Fibroblast of skin of scalp (primary cell): ENCODE data around the gene OCLN. TPM values are rescaled to one million over a fixed set of nuclear protein-coding genes. Genes with fewer than 3 reads are reported as not detected.
A peak's percentile ranks its signal among the peaks of the same experiment; 100 is the strongest.
"Not testable (repeated sequence)": the region's sequence is repeated elsewhere in the genome, so short reads cannot be mapped to it uniquely, and the experiment has no call there.

Experiments
- DNase-seq: peaks from one replicate; pipeline ENCODE4 v3.0.0-alpha.2; 2013
- polyA plus RNA-seq, 2 experiments: library from polyadenylated mRNA; unstranded; fragments of 120-200 nt; gene quantifications; one replicate each; pipeline ENCODE4 v1.2.1, GENCODE V29; 2013; ENCODE audit not compliant: insufficient read length in 2 of 2

Gene OCLN
- 0.66 TPM for polyA plus RNA-seq (2013, experiment 1 of 2; ENCODE audit: insufficient read length)
- 0.87 TPM for polyA plus RNA-seq (2013, experiment 2 of 2; ENCODE audit: insufficient read length)

- DNase-seq: no peak
These were observed at the start of gene OCLN for GRCh38 chr5:69492391-69492922. OCLN (plus strand) TSS chr5:69492790; CDS start chr5:69504245, 11,455 bp downstream.

- no peak for DNase-seq
These were observed 48.3 kb upstream of the OCLN start for GRCh38 chr5:69444127-69444754.

DNA sequence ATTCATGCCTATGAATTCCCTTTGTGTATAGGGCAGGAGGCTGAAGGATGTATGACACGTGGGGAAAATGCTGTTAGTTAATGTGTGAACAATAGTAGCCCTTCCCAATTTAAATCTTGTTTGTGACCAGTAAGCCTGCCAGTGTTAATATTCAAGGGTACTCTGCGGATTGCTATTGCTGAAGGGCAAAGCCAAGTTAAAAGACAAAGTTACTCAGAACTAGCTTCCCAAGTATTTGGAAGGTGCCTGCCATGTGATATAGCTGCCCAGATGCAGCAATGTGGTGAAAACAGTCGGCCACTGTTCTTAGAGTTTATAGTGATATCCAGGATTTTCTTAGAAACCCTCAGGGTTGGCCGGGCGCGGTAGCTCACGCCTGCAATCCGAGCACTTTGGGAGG lies 43.1 kb upstream of the OCLN start:
- no peak for DNase-seq

DNA sequence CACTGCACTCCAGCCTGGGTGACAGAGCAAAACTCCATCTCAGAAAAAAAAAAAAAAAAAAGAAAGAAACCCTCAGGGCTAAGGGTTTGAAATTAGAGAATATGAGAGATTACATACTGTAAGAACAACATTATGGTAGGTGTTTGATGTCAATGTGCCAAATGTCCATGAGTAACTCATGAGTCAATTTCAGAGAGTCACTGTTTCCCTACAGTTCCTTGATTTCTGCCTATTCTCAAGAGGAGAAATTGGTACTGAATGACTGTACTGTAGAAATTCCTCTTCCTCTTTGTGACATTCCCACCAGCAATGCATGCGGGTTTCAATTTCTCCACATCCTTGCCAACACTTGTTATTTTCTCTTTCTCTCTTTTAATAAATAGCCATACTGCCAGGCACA lies 42.5 kb upstream of the OCLN start:
- DNase-seq: peak; percentile 72

GRCh38 chr5:69450527-69450926 lies 42.1 kb upstream of the OCLN start:
- not testable (repeated sequence) for DNase-seq

GRCh38 chr5:69451941-69452647 lies 40.5 kb upstream of the OCLN start:
- DNase-seq: no peak

DNA sequence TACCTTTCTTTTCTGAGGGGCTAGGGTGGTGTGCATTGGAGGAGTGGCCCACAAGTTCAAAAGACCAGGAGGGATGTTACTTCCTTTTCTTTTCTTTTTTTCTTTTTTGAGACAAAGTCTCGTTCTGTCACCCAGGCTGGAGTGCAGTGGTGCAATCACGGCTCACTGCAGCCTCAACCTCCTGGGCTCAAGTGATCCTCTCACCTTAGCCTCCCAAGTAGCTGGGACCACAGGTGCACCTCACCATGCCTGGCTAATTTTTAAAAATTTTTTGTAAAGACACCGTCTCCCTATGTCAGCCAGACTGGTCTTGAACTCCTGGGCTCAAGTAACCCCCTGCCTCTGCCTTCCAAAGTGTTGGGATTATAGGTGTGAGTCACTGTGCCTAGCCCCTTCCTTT lies 39.1 kb upstream of the OCLN start:
- not testable (repeated sequence) for DNase-seq

DNA sequence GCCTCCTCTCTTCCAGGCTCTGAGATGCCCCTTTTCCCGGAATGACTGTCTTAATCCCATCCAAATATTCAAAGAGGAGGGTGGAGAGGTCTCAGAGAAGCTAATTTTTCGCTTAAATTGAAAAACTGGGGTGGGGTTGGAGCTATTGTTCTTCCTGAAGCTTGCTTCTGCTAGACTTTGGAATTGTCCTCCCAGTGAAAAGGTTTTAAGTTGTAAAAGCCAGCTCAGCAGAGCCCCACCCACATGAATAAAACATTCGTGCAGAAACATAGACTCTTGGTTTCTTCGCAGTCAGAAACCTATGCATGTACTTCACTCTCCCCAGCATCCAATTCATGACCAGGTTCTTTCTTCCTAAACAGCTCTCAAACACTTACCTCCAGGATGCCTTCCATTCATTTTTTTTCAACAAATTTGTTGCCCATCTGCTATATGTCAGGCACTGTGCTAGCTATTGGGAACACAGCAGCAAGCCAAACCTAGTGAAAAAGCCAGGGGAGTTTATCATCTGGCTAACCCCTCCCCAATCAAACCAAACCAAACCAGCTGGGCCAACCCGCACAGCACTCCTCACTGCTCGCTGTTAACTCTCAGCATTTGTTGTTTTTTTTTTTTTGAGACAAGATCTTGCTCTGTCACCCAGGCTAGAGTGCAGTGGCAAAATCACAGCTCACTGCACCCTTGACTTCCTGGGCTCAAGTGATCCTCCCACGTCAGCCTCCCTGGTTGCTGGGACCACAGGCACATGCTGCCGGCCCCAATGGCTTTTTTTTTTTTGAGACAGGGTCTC lies 37.9 kb upstream of the OCLN start:
- DNase-seq: no peak

GRCh38 chr5:69455428-69455988 lies 37.1 kb upstream of the OCLN start:
- not testable (repeated sequence) for DNase-seq

DNA sequence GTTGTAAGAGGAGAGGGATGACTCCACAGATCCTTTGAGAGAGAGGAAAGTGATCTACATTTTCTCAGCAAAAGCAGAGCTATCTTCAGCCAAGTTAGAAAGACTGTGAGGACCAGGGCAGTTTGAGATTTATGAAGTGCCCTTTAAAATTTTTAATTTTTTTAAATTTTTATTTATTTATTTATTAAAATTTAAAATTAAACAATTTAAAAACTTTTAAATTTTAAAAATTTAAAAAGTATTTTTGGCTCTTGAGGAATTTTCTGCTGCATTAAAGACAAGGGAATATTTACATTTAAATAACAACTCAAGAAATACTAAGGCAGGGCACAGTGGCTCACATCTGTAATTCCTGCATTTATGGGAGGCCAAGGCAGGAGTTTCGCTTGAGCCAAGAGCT lies 30.4 kb upstream of the OCLN start:
- DNase-seq: no peak

DNA sequence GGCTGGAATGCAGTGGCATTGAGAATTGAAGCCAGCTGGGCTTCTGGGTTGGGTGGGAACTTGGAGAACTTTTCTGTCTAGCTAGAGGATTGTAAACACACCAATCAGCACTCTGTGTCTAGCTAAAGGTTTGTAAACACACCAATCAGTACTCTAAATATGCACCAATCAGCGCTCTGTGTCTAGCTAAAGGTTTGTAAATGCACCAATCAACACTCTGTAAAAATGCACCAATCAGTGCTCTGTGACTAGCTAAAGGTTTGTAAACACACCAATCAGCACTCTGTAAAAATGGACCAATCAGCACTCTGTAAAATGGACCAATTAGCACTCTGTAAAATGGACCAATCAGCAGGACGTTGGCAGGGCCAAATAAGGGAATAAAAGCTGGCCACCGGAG lies 26.2 kb upstream of the OCLN start:
- not testable (repeated sequence) for DNase-seq

DNA sequence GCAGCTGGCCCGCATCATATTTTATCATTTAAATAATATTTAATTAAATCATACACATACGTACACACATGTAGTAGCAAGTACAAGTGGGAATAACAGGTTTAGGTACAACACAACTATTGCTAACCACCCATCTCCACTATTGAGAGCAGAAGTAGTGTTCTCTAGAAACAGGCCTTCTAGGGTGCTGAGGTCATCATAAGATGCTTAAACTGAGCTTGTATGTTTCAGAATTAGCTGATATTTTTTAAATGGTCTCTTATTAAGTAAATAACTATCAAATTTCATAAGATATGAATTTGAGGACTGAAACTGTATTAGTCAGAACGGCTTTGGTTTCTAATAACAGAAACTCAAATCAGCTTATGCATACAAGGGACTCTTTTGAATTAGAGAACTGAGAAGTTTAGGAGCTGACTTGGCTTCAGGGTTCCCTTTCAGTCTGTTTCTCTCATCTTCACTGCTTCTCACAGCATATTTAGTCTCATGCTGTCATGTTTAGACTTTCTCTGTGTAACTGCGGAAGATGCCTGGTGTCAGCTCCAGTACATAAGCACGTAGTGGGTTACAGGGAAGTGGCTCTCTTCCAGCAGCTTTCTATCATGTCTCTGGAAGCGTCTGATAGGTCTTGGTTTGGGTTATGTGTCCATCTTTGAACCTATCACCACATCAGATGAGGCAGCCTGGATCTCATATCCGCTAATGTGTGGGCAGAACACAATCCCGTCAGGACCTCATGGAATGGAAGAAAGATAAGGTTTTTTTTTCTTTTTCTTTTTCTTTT lies 25.0 kb upstream of the OCLN start:
- DNase-seq: no peak

GRCh38 chr5:69468631-69469030 lies 24.0 kb upstream of the OCLN start:
- no peak for DNase-seq

GRCh38 chr5:69471516-69471915 lies 21.1 kb upstream of the OCLN start:
- not testable (repeated sequence) for DNase-seq

- not testable (repeated sequence) for DNase-seq
These were observed 20.0 kb upstream of the OCLN start for GRCh38 chr5:69472535-69473143.

DNA sequence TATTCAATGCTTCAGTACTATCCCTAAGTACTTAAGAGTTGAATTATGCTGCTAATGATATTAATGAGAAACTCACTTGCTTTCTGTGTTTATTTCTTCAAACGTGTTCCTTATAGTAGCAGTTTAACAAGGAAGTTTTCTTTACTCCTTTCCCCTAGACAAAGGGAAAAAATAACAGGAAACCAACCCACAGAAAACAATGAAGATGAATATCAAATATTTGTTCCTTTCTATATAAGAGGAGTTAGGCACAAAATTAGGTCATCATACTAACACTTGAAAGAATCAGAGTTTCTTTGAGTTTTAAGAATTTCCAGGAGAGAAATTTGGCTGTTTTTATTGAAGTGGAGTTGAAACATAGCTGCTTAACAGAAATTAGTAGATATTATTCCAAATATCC lies 15.4 kb upstream of the OCLN start:
- DNase-seq: no peak

GRCh38 chr5:69478296-69478695 lies 14.3 kb upstream of the OCLN start:
- not testable (repeated sequence) for DNase-seq

DNA sequence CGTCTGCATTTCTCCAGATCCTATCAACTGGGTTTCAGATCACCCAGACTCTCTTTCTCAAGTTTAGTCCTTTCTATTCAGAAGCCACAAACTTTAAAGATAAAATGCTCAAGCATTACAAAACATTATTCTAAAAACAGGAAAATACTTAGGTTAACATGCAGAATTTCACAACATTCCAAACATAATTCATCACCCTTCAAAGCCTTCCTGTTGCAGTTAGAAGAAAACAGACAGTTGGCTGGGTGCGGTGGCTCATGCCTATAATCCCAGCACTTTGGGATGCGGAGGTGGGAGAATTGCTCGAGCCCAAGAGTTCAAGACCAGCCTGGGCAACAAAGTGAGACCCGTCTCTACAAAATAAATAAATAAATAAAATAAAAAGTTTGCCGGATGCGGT lies 7.7 kb upstream of the OCLN start:
- DNase-seq: peak; percentile 54

DNA sequence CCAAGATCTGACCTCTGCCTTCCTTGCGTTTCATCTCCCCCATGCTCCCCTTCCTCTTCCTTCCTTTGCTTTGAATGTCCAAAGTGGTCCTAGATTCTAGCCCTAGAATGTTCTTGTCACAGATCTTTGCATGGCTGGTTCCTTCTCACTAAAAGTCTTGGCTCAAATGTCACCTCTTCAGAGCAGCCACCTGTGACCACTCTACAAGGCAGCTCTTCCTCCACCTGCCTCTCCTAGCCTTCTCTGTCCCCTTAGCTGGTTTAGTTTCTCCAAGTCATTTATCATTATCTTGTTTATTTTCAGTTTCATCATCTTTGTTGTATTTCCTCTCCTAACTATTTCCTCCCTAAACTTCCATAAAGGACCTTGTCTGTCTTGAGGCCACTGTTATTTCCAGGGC lies 7.1 kb upstream of the OCLN start:
- DNase-seq: no peak

DNA sequence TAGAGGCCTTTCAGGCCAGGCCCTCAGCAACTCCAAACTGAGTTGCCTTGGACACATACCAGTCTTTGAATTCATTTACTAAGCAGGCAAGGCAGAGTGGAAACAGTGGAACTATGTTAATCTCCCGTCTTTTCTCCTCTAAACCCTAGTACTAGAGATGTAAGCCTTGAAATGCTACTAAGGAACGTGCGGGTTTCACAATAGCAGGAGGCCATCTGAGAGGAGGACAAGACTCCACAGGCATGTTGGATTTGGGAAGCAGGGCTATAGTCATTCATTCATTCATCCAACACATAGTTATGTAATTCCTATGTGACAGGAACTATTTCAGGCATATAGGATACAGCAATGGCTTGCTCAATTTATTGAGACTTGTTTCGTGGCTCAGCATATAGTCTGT lies 3.3 kb upstream of the OCLN start:
- DNase-seq: no peak

- DNase-seq: no peak
These were observed 1.6 kb upstream of the OCLN start for GRCh38 chr5:69491027-69491426.
